Epithelial cell of prostate (primary cell): ENCODE measurements around the gene DIAPH2.

Experiments
- DNase-seq: peaks from one replicate; pipeline ENCODE4 v3.0.0-alpha.2; 2011; ENCODE audit warnings: low read depth, low spot score
- H3K27ac ChIP-seq: fragments of 450-650 bp; 2 replicates; pipeline ENCODE4 v1.5.1; 2017; ENCODE audit warnings: mild to moderate bottlenecking

The DIAPH2 gene

DNA sequence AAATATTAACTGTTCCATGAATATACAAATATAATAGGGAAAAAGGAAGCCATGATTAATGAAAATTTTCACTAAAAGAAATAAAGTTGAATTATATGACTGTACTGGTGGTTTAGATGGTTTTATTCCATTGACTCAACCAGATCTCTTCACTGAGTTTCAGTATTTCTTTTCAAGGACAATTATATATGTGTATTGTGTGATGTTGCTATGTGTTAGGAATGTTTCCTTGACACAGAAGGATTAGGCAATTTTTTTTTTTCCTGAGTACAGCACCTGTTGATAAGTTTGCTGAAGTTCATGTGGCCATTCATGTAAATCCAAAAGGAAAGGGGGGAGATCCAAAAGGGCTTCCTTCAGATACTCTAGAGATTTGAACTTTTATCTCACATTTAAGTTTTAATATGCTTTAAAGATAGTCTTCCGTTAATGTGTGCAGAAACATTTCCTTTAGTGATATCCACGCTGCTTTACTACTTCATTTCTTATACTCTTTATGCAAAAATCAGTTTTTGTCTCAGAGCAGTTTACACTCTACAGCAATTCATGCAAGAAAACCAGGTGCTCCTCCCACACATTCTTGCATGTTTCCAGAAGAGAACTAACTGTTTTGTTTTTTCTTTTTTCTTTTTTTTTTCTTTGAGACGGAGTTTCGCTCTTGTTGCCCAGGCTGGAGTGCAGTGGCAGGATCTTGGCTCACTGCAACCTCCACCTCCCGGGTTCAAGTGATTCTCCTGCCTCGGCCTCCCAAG lies 448.2 kb downstream of the DIAPH2 start:
- no peak for DNase-seq
- no peak overlapping the region for H3K27ac ChIP-seq

DNA sequence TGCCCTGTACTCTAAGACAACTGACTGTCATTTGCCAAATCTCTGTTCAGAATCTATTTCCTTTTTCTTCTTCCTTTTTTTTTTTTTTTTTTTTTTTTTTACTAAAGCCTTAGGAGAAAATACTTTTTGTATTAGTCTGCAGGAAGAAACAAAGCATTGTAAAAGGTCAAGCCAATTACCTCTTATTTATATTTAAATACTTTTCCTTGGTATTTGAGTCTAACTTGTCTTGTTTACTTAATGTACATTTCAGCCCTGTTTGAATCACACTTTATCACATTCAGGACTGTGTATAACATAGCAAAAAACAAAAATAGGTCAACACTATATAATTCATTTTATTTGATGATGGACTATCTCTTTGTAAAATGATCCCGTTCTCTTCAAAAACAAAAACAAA lies 461.3 kb downstream of the DIAPH2 start:
- no peak overlapping the region for H3K27ac ChIP-seq
- no peak for DNase-seq

DNA sequence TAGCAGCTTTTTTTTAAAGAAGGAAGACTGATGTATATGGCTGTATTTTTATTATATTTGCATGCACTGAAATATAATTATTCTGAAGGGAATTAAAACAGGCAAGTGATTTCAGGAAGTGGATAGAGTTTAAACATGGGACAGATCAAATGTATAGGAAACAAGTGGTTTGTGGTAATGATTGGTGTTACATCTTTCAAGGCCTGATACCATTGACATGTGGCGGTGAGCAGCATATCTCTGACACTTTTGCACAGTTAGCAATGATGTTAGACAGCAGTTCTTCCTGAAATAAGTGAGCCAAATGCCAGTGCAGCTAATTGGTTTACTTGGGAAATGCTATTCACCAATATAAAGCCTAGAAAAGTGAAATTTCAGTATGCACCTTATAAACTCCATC lies 471.2 kb downstream of the DIAPH2 start:
- no peak overlapping the region for H3K27ac ChIP-seq
- no peak for DNase-seq

DNA sequence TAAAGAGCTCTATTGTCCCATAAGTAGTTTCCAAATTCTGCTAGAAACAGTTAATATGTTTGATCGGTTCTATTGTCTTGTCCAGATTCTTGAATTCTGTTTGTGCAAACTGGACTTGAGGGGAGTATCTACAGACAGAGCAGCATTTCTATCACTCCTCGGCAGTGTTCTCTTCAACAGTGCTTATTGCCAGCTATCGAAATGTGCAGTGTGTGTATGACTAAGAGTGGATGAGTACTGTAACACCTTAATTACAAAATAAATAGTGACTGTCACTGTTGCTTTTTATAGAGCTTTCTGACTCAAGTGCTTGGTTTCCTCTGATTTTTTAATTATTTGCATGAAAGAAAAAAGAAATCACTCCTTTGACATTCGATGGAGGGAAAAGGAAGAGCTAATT lies 473.6 kb downstream of the DIAPH2 start:
- DNase-seq, result no peak
- no peak overlapping the region for H3K27ac ChIP-seq

DNA sequence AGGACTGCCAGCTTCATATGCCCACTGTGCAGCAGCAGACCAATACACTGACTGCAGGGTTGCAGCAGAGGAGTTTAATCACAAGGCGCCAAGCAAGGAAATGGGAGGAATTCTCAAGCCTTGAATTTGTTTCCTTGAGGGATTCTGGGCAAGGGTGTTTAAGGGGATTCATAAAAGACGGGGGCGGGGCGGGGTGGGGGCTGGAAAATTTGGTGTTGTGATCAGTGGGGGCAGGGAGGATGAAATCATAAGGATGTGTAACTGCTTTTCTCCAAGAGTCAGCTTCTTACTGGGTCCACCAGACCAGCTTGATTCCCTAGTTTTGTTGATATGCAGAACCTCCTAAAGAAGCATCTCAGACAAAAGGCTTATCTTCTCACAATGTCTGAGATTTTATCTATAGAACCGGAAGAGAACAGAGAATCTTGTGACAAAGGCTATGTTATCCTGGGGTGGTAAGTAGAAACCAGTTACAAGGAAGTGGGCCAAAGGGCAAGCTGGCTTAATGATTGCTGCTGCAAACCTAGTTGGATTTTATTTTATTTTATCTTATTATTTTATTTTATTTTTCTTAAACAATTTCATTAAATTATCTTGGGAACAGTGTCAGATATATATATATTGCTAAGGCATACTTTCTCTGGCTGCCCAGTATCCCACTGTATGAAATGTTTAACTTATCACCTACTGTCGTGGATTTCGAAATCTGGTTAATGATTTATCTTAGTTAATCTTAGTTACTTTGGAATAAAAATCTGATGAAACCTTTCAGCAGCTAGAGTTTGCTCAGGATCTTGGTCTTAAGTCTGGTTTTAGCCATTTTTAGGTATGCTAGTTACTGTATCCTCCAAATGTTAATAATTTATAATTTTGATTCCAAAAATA lies 475.5 kb downstream of the DIAPH2 start:
- no peak overlapping the region for H3K27ac ChIP-seq
- DNase-seq, result no peak

DNA sequence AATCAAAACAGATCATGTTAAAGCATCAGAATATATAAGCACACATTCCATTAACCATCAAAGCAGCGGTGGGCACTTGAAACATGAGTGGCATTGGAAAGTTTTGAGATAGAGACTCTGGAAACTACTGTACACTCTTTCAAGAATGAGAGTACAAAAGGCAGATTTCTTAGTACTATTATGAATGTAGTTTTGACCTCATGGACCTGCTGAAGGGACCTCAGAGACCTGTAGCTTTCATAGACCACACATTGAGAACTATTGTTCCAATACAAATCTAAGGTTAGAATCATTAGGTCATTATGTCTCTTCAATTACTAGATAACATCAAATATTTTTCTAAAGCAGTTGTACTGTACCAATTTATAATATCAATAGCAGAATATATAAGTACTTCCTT lies 482.7 kb downstream of the DIAPH2 start:
- no peak overlapping the region for H3K27ac ChIP-seq
- no peak for DNase-seq

DNA sequence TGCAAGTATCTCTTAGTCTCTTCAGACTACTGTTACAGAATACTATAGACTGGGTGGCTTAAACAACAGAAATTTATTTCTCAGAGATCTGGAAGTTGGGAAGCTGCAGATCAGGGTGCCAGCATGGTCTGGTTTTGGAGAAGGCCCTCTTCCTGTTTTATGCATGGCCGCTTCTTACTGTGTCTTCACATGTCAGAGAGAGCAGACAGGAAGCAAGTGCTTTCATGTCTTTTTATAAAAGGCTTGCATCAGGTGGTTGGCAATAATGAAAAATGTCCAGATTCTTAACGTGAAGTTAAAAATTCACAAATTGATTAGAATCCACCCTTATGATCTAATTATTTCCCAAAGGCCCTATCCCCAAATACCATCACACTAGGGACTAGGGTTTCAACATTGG lies 484.0 kb downstream of the DIAPH2 start:
- no peak overlapping the region for H3K27ac ChIP-seq
- DNase-seq, result no peak

DNA sequence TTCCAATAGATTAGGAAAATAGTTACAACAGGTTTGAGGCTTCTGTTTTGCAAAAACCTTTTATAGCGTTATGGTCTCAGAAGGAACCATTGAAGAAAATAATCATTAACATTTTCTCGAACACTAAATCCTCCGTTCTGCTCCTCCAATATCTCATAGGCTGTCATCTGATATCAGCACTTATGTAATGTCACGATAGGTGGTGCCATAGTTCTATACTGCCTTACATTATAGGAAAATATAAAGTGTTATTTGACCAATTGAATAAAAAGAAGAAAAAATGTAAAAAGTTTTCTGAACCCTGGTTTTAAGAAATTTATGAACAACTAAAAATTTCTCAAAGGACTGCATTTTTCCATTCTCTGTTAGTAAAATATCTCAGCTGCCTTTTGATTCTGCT lies 490.5 kb downstream of the DIAPH2 start:
- DNase-seq, result no peak
- no peak overlapping the region for H3K27ac ChIP-seq

DNA sequence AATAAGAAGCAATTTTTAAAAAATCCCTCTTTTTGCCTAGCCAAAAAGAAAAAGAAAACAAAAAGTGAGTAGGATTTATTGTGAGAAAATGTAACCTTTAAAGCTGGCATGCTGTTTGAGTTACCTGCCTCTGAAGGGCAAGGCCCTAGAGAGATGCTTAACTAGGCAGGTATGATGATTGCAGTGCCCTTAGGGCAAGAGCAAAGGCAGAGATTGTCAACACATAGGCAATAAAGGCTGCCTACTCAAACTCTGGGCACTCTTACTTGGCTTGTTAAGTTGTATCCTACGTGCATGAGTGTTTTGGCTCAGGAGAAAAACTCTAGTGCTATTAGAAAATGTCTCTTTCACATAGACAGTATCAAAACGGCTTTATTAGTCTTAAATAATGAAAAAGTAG lies 505.0 kb downstream of the DIAPH2 start:
- DNase-seq, result no peak
- no peak overlapping the region for H3K27ac ChIP-seq

DNA sequence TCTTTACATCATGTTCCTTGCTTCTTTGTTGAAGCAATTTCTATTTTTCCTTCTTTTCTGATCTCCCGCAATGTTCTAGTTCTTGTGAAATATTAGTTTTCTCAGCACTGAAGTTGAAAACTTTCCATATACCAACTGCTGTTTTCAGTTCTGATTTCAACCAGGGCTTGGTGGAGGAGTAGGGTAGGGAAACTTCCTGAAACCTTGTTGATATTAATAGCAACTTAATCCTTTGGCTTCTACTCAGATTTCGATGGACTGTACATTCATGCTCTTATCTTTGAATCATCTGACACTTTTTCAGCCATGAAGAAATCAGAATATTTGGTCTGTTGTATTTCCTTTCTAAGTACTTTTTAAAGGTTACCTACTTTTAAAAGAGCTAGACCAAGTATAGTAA lies 514.9 kb downstream of the DIAPH2 start:
- H3K27ac ChIP-seq, result no peak overlapping the region
- DNase-seq, result no peak

DNA sequence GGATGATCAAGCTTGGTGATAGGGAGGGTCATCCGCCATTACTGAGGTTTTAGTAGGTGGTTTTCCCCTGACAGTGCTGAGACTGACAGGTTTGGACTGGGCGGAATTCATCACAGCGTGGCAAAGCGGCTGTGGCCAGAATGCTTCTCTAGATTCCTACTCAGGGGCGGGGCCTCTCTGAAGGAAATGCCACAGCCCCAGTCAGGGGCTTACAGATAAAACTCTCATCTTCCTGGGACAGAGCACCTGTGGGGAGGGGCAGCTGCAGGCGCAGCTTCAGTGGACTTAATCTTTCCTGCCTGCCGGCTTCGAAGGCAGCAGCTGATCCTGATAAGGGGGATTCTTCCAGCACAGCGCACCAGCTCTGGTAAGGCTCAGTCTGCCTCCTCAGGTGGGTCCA lies 515.8 kb downstream of the DIAPH2 start:
- no peak overlapping the region for H3K27ac ChIP-seq
- no peak for DNase-seq

DNA sequence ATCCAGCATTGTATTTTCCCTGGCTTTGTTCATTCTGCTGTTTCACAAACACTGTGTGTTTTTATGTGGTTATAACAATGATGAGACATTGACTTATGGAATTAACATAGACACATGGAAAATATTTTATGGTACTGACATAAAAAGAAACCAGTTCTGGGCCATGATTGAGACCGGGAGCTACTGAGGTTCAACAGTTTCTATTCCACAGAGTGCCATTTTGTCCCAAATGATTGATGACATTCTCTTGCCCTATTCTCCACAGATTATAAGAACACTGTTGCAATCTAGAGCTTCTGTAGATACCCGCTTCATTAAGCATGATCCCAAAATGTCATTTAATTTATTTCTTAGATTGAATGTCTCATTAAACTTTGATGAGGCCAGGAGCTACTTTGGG lies 525.9 kb downstream of the DIAPH2 start:
- H3K27ac ChIP-seq, result no peak overlapping the region
- no peak for DNase-seq

DNA sequence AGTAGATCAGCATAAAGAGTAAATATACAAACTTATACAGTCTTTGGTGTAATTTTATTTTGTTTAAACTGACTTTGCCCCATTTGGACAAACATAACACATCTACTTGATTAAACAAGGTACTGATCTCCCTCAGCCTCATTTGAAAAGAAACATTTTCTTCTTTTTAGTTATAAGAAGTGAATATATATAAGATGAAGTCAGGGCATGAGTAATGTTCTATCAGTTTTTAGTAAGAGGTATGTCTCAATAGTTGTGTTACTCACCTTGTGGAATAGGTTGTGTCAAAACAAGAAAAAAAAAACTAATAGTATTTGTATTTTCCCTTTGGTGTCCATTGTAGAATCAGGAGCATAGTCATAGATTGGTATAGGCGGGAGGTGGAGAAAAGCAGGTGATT lies 526.4 kb downstream of the DIAPH2 start:
- DNase-seq, result peak; percentile 14

DNA sequence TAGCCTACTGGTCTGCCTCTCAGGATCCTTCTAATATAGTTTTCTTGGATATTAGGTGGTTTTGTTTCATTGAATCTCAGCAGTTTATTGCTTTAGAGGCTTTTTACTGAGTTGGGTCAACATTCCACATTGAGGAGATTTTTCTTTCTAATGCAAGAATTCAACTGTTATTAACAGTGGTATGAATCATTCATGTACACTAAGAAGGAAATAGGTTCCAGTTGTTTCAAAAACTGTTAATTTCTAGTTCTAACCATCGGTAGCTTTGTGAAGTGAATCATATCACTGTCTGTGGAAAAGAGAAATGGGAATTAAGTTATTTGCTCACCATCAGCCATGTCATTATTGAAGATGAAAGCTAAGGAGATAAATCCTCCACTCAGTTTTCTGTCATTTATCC lies 530.5 kb downstream of the DIAPH2 start:
- no peak overlapping the region for H3K27ac ChIP-seq
- no peak for DNase-seq

More for the DNA sequence above, 526.4 kb downstream of the DIAPH2 start:
- no peak overlapping the region for H3K27ac ChIP-seq

DNA sequence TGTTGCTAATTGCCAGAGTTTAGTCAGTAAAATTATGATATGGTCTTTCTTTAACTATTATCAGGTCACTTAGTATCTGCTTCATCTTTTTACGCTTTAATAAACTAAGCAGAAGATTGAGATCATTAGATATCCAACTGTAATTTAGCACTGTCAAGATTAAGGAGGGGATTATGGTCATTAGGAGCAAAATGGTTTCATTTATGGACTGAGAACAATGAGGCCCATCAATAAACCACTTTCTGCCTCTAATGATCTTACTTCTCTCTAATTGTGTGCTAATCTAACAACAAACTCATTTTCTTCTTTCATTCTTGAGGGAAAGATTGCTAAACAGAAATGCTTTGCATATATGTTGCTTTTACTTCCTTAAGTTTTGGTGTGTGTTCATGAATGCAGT lies 539.5 kb downstream of the DIAPH2 start:
- no peak for DNase-seq
- H3K27ac ChIP-seq, result no peak overlapping the region

DNA sequence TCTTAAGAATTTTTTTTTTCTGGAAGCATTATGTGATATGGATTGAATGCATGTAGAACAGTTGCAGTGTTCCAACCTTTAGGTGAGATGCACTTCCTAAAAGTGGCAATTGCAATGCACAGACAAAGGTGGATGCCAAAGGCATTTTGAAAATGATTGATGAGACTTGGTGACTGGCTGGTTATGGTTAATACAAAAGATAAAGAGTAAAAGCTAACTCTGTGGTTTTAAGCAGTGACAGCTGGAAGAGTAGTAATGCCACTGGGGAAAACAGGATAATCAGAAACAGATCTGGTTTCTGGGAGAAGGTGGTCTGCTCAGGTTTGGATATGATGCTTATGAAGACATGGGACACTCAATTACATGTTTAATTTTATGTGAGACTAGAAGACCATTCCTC lies 544.7 kb downstream of the DIAPH2 start:
- no peak for DNase-seq
- no peak overlapping the region for H3K27ac ChIP-seq

DNA sequence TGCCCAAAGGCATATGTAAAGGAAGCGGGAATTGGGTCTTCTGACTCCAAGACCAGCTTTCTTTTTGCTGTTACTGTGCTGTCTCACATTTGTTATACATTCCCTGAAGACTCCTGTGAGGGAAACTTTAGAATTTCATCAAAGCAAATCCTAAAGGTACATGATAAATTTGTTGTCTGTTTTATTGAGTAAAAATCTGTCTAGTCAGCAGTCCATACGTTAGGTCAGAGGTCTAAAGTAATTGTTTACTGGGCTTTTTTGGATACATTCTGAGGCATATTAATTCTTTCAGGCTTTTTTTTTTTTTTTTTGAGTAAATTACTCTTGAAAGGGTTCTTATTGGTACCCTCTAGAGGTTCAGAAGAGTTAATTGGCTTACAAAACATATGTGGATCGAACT lies 546.3 kb downstream of the DIAPH2 start:
- no peak for DNase-seq
- H3K27ac ChIP-seq, result no peak overlapping the region

DNA sequence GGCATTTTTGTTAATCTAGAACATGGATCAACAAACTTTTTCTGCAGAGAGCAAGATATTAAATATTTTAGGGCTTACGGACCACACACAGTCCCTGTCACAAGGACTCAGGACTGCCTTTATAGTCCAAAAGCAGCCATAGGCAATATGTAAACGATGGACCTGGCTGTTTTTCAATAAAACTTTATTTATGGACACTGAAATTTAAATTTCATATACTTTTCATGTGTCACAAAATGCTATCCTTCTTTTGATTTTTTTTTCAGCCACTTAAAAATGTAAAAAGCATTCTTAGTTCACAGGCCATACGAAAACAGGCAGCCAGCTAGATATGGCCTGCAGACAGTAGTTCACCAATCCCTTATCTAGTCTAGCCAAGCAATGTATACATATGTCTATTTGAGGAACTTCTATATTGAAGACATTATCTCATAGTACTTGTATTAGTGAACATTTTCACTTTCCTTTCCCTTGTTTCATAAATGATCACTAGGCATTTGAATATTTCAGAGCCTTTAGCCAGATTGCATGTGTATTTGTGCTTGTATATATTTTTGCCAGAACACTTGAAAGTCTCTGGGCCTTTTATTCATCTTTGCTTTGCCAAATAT lies 549.9 kb downstream of the DIAPH2 start:
- DNase-seq, result no peak
- no peak overlapping the region for H3K27ac ChIP-seq

DNA sequence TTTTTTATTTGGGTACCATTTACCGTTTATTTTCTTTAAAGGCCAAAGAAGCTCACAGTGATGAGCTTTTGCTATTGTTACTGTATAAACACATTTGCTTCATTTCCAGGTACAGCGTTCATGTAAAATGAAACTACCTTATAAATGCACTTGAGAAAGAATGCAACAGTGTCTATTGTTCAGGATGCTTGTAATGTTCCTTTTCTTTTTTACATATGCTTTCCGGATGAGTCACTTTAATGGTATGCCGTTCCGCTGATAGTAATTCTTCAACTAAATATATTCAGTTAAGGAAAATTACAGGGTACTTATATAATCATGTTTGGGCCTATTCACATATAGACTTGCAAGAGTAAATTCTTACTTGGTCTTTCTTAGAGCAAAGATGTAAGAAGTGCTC lies 554.0 kb downstream of the DIAPH2 start:
- DNase-seq, result no peak
- H3K27ac ChIP-seq, result no peak overlapping the region

DNA sequence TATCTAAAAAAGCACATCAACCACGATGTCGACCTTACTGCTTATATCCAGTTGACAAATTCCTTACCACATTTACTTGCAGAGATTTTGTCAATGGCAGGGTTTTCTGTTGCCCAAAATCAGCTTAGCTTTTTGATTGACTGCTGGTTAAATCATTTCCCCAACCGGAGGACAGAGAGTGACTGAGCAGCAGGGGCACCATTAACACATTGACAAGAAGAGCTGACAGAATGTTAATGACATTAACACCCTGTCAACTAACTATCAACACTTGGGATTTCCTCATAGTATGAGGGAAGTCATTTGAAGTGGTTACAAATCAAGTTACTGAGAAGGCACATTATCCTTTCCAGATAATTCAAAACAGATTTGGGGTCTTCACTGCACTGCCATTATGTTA lies 567.5 kb downstream of the DIAPH2 start:
- DNase-seq, result no peak
- H3K27ac ChIP-seq, result no peak overlapping the region

DNA sequence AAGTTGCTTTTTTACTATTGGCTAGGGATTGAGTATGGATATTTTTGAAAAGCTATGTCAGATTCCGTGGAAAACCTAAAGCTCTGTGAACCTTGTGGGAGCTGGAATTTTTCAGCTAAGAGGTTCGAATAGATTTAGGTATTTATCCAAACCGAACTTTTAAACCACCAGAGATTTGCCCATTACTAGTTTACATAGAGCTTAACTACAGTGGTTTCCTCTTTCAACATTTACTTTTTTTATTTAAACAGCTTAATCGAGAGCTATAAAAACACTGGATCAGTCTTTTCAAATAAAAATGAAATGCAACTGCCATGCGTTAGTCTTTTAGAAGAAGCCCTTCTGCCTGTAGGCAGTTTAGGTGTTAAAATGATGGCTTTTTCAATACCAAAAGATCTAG lies 576.0 kb downstream of the DIAPH2 start:
- DNase-seq, result no peak

More for the DNA sequence above, 576.0 kb downstream of the DIAPH2 start:
- no peak overlapping the region for H3K27ac ChIP-seq
